GM12878 (cell line): ENCODE data around the gene KDM1B. TPM values are rescaled to one million over a fixed set of nuclear protein-coding genes. Genes with fewer than 3 reads are reported as not detected.

ENCODE experiments used
- BHLHE40 ChIP-seq, 2 experiments: fragments of 450-650 bp in 1 of 2; IDR thresholded peaks; 2 replicates each; pipeline ENCODE4 v1.6.1; 2011 to 2017; ENCODE audit warnings: low read depth in 2 of 2, borderline replicate concordance in 1 of 2, improper control_type of control experiment in 1 of 2, low read length in 1 of 2, mild to moderate bottlenecking in 1 of 2
- CBX3 ChIP-seq: fragments of 200-600 bp; sonication (generic); IDR thresholded peaks from 2 replicates; pipeline ENCODE4 v1.6.1; 2016; ENCODE audit warnings: low read depth, borderline replicate concordance
- CREM ChIP-seq: IDR thresholded peaks from 2 replicates; pipeline ENCODE4 v1.6.1; 2014; ENCODE audit warnings: antibody characterized with exemption, low read depth
- MEF2B ChIP-seq: fragments of 450-650 bp; IDR thresholded peaks from 2 replicates; pipeline ENCODE4 v1.6.1; 2018; ENCODE audit warnings: mild to moderate bottlenecking, moderate library complexity; ENCODE audit not compliant: partially characterized antibody, poor library complexity, severe bottlenecking
- MXI1 ChIP-seq: fragments of 150-350 bp; IDR thresholded peaks from 2 replicates; pipeline ENCODE4 v1.6.1; 2011; ENCODE audit warnings: low read depth, mild to moderate bottlenecking, inconsistent platforms, low read length, improper control_type of control experiment
- NBN ChIP-seq: fragments of 450-650 bp; IDR thresholded peaks from 2 replicates; pipeline ENCODE4 v1.6.1; 2016
- NFYA ChIP-seq: IDR thresholded peaks from 2 replicates; pipeline ENCODE4 v1.6.1; 2011; ENCODE audit warnings: low read depth, mild to moderate bottlenecking, low read length, improper control_type of control experiment, borderline replicate concordance
- NFYB ChIP-seq: IDR thresholded peaks from 2 replicates; pipeline ENCODE4 v1.6.1; 2011; ENCODE audit warnings: low read depth, mild to moderate bottlenecking, low read length, improper control_type of control experiment, moderate library complexity; ENCODE audit not compliant: insufficient read depth
- POLR2A ChIP-seq: IDR thresholded peaks from 2 replicates; pipeline ENCODE4 v1.6.1; 2011; ENCODE audit warnings: low read depth, mild to moderate bottlenecking, low read length
- POLR2AphosphoS2 ChIP-seq: IDR thresholded peaks from 2 replicates; pipeline ENCODE4 v1.6.1; 2011; ENCODE audit warnings: low read depth, mild to moderate bottlenecking, low read length, improper control_type of control experiment, moderate library complexity
- POLR2AphosphoS5 ChIP-seq: IDR thresholded peaks from 2 replicates; pipeline ENCODE4 v1.6.1; 2011; ENCODE audit warnings: mild to moderate bottlenecking, low read length, inconsistent platforms
- RELA ChIP-seq: fragments of 450-650 bp; IDR thresholded peaks from 2 replicates; pipeline ENCODE4 v1.8.0; 2014; ENCODE audit warnings: borderline replicate concordance; ENCODE audit not compliant: partially characterized antibody
- SMC3 ChIP-seq: IDR thresholded peaks from 2 replicates; pipeline ENCODE4 v1.6.1; 2011; ENCODE audit warnings: low read length, improper control_type of control experiment, borderline replicate concordance
- ZNF274 ChIP-seq: IDR thresholded peaks from one replicate; pipeline ENCODE4 v1.8.0; 2011; ENCODE audit not compliant: insufficient read length, insufficient read depth
- polyA plus RNA-seq, 11 experiments: library from polyadenylated mRNA; depleted of rRNA in 4 of 11; unstranded in 6 of 11; stranded (reverse) in 5 of 11; fragments of >200 nt; fragmentation: Nextera tagmentation in 4 of 11; fragmentation: Illumina TruSeq in 1 of 11; extraction: Ambion mirVana in 4 of 11; extraction: Trizol in 1 of 11; gene quantifications; 1 replicate in 1 of 11; 2 replicates in 10 of 11; pipeline versions ENCODE4 v1.2.1 to v1.2.3, GENCODE V29; 2011 to 2016; ENCODE audit warnings: inconsistent platforms in 2 of 11, missing spikeins in 2 of 11, low read depth in 1 of 11
- total RNA-seq, 4 experiments: library from RNA; depleted of rRNA in 3 of 4; stranded (reverse); fragments of >200 nt in 3 of 4; fragmentation: Illumina TruSeq in 1 of 4; extraction: Trizol in 1 of 4; gene quantifications; 2 replicates each; pipeline versions ENCODE4 v1.2.1 to v1.2.3, GENCODE V29; 2013 to 2021
- TF ChIP-seq, protein P1 (sequence below): fragments of 150-350 bp; IDR thresholded peaks from 2 replicates; pipeline ENCODE4 v1.6.1; 2014; ENCODE audit warnings: mild to moderate bottlenecking, low read depth, low read length
- TF ChIP-seq, protein P2 (sequence below), 3 experiments: IDR thresholded peaks in 2 of 3; conservative IDR thresholded peaks in 1 of 3; 2 replicates each; pipeline ENCODE4 v1.5.1; 2011; ENCODE audit warnings: low read depth in 3 of 3, low read length in 3 of 3, mild to moderate bottlenecking in 3 of 3, control low read depth in 2 of 3, moderate library complexity in 2 of 3, inconsistent platforms in 1 of 3, mixed read lengths in 1 of 3; ENCODE audit not compliant: control insufficient read depth in 2 of 3, insufficient read depth in 1 of 3; ENCODE audit errors: extremely low read depth in 1 of 3
- TF ChIP-seq, protein P3 (sequence below): fragments of 450-650 bp; IDR thresholded peaks from 2 replicates; pipeline ENCODE4 v1.6.1; 2017; ENCODE audit warnings: mild to moderate bottlenecking, moderate library complexity

KDM1B gene
- total and polyA plus RNA-seq, 10 of the 15 experiments (the other 5 are each of a cell fraction or from before 2014, with no cell fraction given), result 1.7 to 22.5 (median 13.9) TPM

DNA sequence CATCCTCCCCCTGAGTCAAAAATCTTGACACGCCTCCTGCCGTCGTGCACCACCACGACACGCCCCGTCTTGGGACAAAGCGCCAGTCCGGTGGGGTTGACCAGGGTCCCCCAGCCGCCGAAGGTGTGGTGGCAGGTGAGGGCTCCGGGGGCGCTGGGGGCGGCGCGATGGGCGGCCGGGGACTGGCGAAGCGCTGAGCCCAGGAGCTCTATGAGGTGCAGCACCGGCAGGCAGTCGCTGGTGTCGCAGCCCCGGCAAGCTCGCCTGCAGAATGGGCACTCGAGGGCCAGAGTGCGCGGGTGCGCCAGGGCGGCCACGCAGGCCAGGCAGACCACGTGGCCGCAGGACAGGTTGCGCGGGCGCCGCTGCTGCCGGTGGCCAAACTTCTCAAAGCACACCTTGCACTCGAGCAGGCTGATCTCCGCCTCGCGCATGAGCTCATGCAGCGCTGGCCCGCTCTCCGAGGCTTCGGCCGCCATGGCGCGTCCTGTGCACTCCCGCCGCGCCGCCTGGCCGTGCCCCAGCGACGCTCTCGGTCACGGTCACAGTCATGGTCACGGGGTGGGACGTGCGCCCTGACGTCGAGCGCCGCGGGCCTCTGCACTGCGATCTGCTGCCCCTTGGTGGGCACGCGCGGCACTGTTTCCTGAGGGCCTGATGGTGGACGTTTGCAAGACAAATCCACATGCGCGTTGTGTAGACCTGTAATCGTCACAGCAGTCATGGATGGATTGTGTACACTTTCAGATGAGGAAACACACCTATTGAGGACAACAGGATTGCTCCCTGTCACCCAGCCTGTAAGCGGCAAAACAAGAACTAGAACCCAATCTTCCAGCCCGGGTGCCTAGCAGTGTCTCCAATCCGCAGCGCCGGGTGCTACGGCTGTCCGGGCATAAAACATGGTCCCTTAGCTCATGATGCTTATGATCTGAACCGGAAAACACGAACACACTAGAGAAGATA is 32.8 kb upstream of the KDM1B start, which contains the start of gene NHLRC1 (continued):
- no peak for TF ChIP-seq POLR2AphosphoS2
- TF ChIP-seq SMC3, result peak; percentile 63
- TF ChIP-seq POLR2A, result peak; percentile 74
- TF ChIP-seq, protein P1, sequence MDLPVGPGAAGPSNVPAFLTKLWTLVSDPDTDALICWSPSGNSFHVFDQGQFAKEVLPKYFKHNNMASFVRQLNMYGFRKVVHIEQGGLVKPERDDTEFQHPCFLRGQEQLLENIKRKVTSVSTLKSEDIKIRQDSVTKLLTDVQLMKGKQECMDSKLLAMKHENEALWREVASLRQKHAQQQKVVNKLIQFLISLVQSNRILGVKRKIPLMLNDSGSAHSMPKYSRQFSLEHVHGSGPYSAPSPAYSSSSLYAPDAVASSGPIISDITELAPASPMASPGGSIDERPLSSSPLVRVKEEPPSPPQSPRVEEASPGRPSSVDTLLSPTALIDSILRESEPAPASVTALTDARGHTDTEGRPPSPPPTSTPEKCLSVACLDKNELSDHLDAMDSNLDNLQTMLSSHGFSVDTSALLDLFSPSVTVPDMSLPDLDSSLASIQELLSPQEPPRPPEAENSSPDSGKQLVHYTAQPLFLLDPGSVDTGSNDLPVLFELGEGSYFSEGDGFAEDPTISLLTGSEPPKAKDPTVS, result no peak
- TF ChIP-seq, protein P2, sequence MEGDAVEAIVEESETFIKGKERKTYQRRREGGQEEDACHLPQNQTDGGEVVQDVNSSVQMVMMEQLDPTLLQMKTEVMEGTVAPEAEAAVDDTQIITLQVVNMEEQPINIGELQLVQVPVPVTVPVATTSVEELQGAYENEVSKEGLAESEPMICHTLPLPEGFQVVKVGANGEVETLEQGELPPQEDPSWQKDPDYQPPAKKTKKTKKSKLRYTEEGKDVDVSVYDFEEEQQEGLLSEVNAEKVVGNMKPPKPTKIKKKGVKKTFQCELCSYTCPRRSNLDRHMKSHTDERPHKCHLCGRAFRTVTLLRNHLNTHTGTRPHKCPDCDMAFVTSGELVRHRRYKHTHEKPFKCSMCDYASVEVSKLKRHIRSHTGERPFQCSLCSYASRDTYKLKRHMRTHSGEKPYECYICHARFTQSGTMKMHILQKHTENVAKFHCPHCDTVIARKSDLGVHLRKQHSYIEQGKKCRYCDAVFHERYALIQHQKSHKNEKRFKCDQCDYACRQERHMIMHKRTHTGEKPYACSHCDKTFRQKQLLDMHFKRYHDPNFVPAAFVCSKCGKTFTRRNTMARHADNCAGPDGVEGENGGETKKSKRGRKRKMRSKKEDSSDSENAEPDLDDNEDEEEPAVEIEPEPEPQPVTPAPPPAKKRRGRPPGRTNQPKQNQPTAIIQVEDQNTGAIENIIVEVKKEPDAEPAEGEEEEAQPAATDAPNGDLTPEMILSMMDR (IDR thresholded peaks at IDR 0.05 in 2 of 3, conservative IDR thresholded peaks at IDR 0.05 in 1 of 3; ENCODE audit: control insufficient read depth in 2 of 3, extremely low read depth in 1 of 3, insufficient read depth in 1 of 3, low read depth in 3 of 3, low read length in 3 of 3), result peak; percentile 53 to 77 (median 73)
- TF ChIP-seq BHLHE40 (IDR thresholded peaks at IDR 0.05; ENCODE audit: borderline replicate concordance in 1 of 2, low read depth in 2 of 2, low read length in 1 of 2), result peak; percentile 47 to 80
- TF ChIP-seq POLR2AphosphoS5, result no peak
- TF ChIP-seq, protein P3, sequence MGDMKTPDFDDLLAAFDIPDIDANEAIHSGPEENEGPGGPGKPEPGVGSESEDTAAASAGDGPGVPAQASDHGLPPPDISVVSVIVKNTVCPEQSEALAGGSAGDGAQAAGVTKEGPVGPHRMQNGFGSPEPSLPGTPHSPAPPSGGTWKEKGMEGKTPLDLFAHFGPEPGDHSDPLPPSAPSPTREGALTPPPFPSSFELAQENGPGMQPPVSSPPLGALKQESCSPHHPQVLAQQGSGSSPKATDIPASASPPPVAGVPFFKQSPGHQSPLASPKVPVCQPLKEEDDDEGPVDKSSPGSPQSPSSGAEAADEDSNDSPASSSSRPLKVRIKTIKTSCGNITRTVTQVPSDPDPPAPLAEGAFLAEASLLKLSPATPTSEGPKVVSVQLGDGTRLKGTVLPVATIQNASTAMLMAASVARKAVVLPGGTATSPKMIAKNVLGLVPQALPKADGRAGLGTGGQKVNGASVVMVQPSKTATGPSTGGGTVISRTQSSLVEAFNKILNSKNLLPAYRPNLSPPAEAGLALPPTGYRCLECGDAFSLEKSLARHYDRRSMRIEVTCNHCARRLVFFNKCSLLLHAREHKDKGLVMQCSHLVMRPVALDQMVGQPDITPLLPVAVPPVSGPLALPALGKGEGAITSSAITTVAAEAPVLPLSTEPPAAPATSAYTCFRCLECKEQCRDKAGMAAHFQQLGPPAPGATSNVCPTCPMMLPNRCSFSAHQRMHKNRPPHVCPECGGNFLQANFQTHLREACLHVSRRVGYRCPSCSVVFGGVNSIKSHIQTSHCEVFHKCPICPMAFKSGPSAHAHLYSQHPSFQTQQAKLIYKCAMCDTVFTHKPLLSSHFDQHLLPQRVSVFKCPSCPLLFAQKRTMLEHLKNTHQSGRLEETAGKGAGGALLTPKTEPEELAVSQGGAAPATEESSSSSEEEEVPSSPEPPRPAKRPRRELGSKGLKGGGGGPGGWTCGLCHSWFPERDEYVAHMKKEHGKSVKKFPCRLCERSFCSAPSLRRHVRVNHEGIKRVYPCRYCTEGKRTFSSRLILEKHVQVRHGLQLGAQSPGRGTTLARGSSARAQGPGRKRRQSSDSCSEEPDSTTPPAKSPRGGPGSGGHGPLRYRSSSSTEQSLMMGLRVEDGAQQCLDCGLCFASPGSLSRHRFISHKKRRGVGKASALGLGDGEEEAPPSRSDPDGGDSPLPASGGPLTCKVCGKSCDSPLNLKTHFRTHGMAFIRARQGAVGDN, result peak; percentile 64; the same call in 1 of the 2 replicates
- no peak for TF ChIP-seq ZNF274
- no peak for TF ChIP-seq RELA
- TF ChIP-seq MXI1, result no peak
- TF ChIP-seq NBN, result no peak
- TF ChIP-seq NFYA, result no peak
- TF ChIP-seq CBX3, result no peak
- TF ChIP-seq MEF2B, result no peak
- peak; percentile 80 for TF ChIP-seq CREM
- TF ChIP-seq NFYB, result no peak
